GM19240 (cell line): Measurements from ENCODE around the gene PDZK1IP1.

ENCODE experiments used
- DNase-seq: peaks from one replicate; pipeline ENCODE4 v3.0.0; 2011; ENCODE audit warnings: low spot score; ENCODE audit not compliant: insufficient read length

PDZK1IP1 gene

GRCh38 chr1:47189844-47190508, at the start of gene PDZK1IP1:
TSS of gene PDZK1IP1 (minus strand) at chr1:47190036. CDS start at chr1:47189932, 104 bp downstream.
- DNase-seq, result no peak

- no peak for DNase-seq
These were observed 49.2 kb upstream of the PDZK1IP1 start for GRCh38 chr1:47238935-47239592.

GRCh38 chr1:47235806-47236205, 46.0 kb upstream of the PDZK1IP1 start:
- DNase-seq, result no peak

- DNase-seq, result no peak
These were observed 45.4 kb upstream of the PDZK1IP1 start for GRCh38 chr1:47235241-47235681.

GRCh38 chr1:47233186-47233585, 43.4 kb upstream of the PDZK1IP1 start:
- no peak for DNase-seq

- DNase-seq, result no peak
These were observed 42.5 kb upstream of the PDZK1IP1 start, which contains the start of gene TAL1 for GRCh38 chr1:47232187-47232874. TSS of gene TAL1 (minus strand) at chr1:47232225. CDS start at chr1:47225888, 6,337 bp downstream.

- no peak for DNase-seq
These were observed 41.7 kb upstream of the PDZK1IP1 start for GRCh38 chr1:47231301-47232186.

- no peak for DNase-seq
These were observed 41.0 kb upstream of the PDZK1IP1 start for GRCh38 chr1:47230692-47231300.

GRCh38 chr1:47229886-47230691, 40.3 kb upstream of the PDZK1IP1 start:
- no peak for DNase-seq

GRCh38 chr1:47229031-47229885, 39.4 kb upstream of the PDZK1IP1 start:
- DNase-seq, result no peak

- DNase-seq, result no peak
These were observed 38.8 kb upstream of the PDZK1IP1 start for GRCh38 chr1:47228644-47229030.

GRCh38 chr1:47227341-47228232, 37.8 kb upstream of the PDZK1IP1 start:
- no peak for DNase-seq

GRCh38 chr1:47226839-47227215, 37.0 kb upstream of the PDZK1IP1 start:
- DNase-seq, result no peak

GRCh38 chr1:47226121-47226838, 36.4 kb upstream of the PDZK1IP1 start:
- DNase-seq, result no peak

- DNase-seq, result no peak
These were observed 35.7 kb upstream of the PDZK1IP1 start for GRCh38 chr1:47225430-47226100.

GRCh38 chr1:47224676-47225399, 35.0 kb upstream of the PDZK1IP1 start:
- DNase-seq, result no peak
